HepG2 (cell line): ENCODE results near the gene ORC4. TPM values are rescaled to one million over a fixed set of nuclear protein-coding genes. Genes with fewer than 3 reads are reported as not detected.

ENCODE experiments used
- CHD4 ChIP-seq: fragments of 200-600 bp; sonication (generic); IDR thresholded peaks from 2 replicates; pipeline ENCODE4 v1.7.0; 2017; ENCODE audit warnings: mild to moderate bottlenecking, low read length, borderline replicate concordance
- EEA1 ChIP-seq: sonication (generic); formaldehyde crosslinking; IDR thresholded peaks from 2 replicates; pipeline ENCODE4 v1.5.1; 2020; ENCODE audit warnings: mild to moderate bottlenecking, missing genetic modification reagents, borderline replicate concordance
- FOXK2 ChIP-seq: fragments of 450-650 bp; IDR thresholded peaks from 2 replicates; pipeline ENCODE4 v1.6.1; 2016
- HOXA9 ChIP-seq: sonication (generic); formaldehyde crosslinking; IDR thresholded peaks from 2 replicates; pipeline ENCODE4 v1.8.1; 2022; ENCODE audit warnings: missing genetic modification reagents, mild to moderate bottlenecking, moderate library complexity, borderline replicate concordance
- KLF6 ChIP-seq: IDR thresholded peaks from 2 replicates; pipeline ENCODE4 v1.8.0; 2016; ENCODE audit warnings: missing biosample characterization, missing genetic modification reagents
- MYNN ChIP-seq: sonication (generic); formaldehyde crosslinking; IDR thresholded peaks from 2 replicates; pipeline ENCODE4 v1.4.0; 2020; ENCODE audit warnings: mild to moderate bottlenecking, low read depth, missing genetic modification reagents
- SIN3A ChIP-seq: IDR thresholded peaks from 2 replicates; pipeline ENCODE4 v1.6.1; 2011; ENCODE audit warnings: low read depth, mild to moderate bottlenecking, control low read depth, low read length, borderline replicate concordance
- TAF15 ChIP-seq: fragments of 200-400 bp; formaldehyde crosslinking; IDR thresholded peaks from one replicate; pipeline ENCODE4 v1.6.1; 2018; ENCODE audit warnings: mild to moderate bottlenecking, low read depth, low read length; ENCODE audit not compliant: poor library complexity, severe bottlenecking
- ZNF225 ChIP-seq: sonication (generic); formaldehyde crosslinking; IDR thresholded peaks from 2 replicates; pipeline ENCODE4 v1.4.0; 2020; ENCODE audit warnings: mild to moderate bottlenecking, missing genetic modification reagents
- ZNF598 ChIP-seq: sonication (generic); formaldehyde crosslinking; IDR thresholded peaks from 2 replicates; pipeline ENCODE4 v1.5.1; 2020; ENCODE audit warnings: mild to moderate bottlenecking, missing genetic modification reagents, borderline replicate concordance
- polyA plus RNA-seq, 8 experiments: library from polyadenylated mRNA; depleted of rRNA in 3 of 8; stranded (reverse) in 7 of 8; unstranded in 1 of 8; fragments of >200 nt; fragmentation: Illumina TruSeq in 4 of 8; extraction: Trizol in 4 of 8; gene quantifications; 2 replicates each; pipeline versions ENCODE4 v1.2.1 to v1.2.3, GENCODE V29; 2011 to 2016; ENCODE audit warnings: low read depth in 4 of 8, missing spikeins in 1 of 8, mixed read lengths in 1 of 8; ENCODE audit not compliant: insufficient read depth in 1 of 8
- total RNA-seq, 5 experiments: library from RNA; depleted of rRNA; stranded (reverse); fragments of >200 nt; fragmentation: Illumina TruSeq; extraction: Trizol; gene quantifications; 2 replicates each; pipeline ENCODE4 v1.2.3, GENCODE V29; 2016; ENCODE audit warnings: low read depth in 1 of 5
- TF ChIP-seq, protein P1 (sequence below): sonication (generic); formaldehyde crosslinking; IDR thresholded peaks from 2 replicates; pipeline ENCODE4 v1.4.0; 2020; ENCODE audit warnings: missing genetic modification reagents
- TF ChIP-seq, protein P2 (sequence below), 2 experiments: fragments of 450-650 bp in 1 of 2; sonication (generic) in 1 of 2; formaldehyde crosslinking in 1 of 2; IDR thresholded peaks; 2 replicates each; pipeline versions ENCODE4 v1.6.1 to v1.8.0; 2016 to 2022; ENCODE audit warnings: antibody characterized with exemption in 1 of 2, mild to moderate bottlenecking in 1 of 2, missing genetic modification reagents in 1 of 2
- TF ChIP-seq, protein P3 (sequence below): sonication (generic); formaldehyde crosslinking; IDR thresholded peaks from 2 replicates; pipeline ENCODE4 v1.4.0; 2020; ENCODE audit warnings: missing genetic modification reagents, borderline replicate concordance

ORC4 gene
- total and polyA plus RNA-seq, 2 of the 13 experiments (the other 11 are each of a cell fraction or from before 2014, with no cell fraction given) = 28.6 to 84.8 TPM

DNA sequence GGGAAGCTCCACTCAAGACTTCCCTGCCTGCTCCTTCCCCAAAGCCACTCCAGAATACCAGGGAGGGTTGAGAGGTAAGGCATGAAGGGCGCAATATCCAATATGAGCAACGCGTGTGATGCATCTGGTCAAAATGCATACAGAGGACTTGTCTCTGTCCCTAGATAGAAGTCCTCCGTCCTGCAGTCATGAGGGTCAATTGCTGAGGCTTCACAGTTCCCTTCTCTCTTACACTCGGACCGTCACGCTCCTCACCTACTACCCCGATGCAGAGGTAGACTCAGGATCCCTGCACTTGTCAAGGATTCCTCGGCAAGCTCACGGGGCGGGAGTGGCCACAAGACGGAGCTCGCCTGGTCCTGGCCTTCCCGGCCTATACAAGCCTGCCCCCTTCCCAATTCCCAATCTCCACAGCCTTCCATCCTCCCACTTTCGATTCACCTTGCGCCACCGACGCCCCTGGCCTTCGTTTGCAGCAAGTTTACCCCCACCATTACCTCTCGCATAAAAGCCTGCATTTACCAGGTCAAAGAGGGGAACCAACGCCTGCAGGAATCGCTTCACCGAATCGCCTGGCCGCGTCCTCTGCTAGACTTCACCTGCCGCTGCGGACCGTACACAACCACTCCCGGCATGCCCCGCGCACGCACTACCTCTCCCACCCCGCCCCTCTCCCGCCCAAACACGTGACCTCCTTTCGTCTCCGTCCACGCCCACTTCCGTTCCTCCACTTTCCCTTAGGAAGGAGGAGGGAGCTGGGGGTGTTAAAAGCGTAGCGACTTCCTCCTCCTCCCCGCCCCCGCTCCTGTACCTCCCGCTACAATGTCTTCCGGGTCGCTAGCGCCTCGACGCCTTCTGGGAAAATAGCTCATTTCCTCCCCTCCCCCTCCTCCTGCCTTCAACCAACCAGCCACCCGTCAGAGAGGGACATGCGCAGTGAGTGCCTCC lies at the start of gene ORC4 (continued):
- TF ChIP-seq FOXK2 (peak; percentile 94), ZNF225 (CRISPR knock-in tag) (peak; percentile 98), EEA1 (CRISPR knock-in tag) (no peak; the same call in 1 of the 2 replicates), TAF15 (no peak), CHD4 (no peak), KLF6 (CRISPR knock-in tag) (peak; percentile 93), SIN3A (0 out of 2 replicates have a peak, but pooled peaks have one; percentile 77), MYNN (CRISPR knock-in tag) (no peak; the same call in 1 of the 2 replicates), HOXA9 (CRISPR knock-in tag) (no peak), ZNF598 (CRISPR knock-in tag) (peak; percentile 48; the same call in 1 of the 2 replicates)
- TF ChIP-seq, protein P1, sequence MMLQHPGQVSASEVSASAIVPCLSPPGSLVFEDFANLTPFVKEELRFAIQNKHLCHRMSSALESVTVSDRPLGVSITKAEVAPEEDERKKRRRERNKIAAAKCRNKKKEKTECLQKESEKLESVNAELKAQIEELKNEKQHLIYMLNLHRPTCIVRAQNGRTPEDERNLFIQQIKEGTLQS (CRISPR knock-in tag) = peak; percentile 18; the same call in 1 of the 2 replicates
- TF ChIP-seq, protein P2, sequence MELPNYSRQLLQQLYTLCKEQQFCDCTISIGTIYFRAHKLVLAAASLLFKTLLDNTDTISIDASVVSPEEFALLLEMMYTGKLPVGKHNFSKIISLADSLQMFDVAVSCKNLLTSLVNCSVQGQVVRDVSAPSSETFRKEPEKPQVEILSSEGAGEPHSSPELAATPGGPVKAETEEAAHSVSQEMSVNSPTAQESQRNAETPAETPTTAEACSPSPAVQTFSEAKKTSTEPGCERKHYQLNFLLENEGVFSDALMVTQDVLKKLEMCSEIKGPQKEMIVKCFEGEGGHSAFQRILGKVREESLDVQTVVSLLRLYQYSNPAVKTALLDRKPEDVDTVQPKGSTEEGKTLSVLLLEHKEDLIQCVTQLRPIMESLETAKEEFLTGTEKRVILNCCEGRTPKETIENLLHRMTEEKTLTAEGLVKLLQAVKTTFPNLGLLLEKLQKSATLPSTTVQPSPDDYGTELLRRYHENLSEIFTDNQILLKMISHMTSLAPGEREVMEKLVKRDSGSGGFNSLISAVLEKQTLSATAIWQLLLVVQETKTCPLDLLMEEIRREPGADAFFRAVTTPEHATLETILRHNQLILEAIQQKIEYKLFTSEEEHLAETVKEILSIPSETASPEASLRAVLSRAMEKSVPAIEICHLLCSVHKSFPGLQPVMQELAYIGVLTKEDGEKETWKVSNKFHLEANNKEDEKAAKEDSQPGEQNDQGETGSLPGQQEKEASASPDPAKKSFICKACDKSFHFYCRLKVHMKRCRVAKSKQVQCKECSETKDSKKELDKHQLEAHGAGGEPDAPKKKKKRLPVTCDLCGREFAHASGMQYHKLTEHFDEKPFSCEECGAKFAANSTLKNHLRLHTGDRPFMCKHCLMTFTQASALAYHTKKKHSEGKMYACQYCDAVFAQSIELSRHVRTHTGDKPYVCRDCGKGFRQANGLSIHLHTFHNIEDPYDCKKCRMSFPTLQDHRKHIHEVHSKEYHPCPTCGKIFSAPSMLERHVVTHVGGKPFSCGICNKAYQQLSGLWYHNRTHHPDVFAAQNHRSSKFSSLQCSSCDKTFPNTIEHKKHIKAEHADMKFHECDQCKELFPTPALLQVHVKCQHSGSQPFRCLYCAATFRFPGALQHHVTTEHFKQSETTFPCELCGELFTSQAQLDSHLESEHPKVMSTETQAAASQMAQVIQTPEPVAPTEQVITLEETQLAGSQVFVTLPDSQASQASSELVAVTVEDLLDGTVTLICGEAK (IDR thresholded peaks at IDR 0.05) = peak; percentile 73
- TF ChIP-seq, protein P2 (CRISPR knock-in tag; IDR thresholded peaks at IDR 0.05) = peak; percentile 95
- TF ChIP-seq, protein P3, sequence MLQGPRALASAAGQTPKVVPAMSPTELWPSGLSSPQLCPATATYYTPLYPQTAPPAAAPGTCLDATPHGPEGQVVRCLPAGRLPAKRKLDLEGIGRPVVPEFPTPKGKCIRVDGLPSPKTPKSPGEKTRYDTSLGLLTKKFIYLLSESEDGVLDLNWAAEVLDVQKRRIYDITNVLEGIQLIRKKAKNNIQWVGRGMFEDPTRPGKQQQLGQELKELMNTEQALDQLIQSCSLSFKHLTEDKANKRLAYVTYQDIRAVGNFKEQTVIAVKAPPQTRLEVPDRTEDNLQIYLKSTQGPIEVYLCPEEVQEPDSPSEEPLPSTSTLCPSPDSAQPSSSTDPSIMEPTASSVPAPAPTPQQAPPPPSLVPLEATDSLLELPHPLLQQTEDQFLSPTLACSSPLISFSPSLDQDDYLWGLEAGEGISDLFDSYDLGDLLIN (CRISPR knock-in tag) = peak; percentile 92; the same call in 1 of the 2 replicates
